HG03565 (cell line): ENCODE data around the gene ATG2A.

Source experiments
- ATAC-seq: cut with Tn5 transposase; IDR thresholded peaks from one replicate; pipeline ENCODE4 v1.9.1; 2021; ENCODE audit warnings: mild to moderate bottlenecking, moderate library complexity; ENCODE audit not compliant: unreplicated experiment

Gene ATG2A

GRCh38 chr11:64925536-64926436 lies 8.8 kb upstream of the ATG2A start:
- ATAC-seq: no peak

GRCh38 chr11:64924910-64925284 lies 7.9 kb upstream of the ATG2A start:
- ATAC-seq: no peak

GRCh38 chr11:64923944-64924909 lies 7.2 kb upstream of the ATG2A start, which contains the start of gene PPP2R5B:
Gene PPP2R5B (plus strand): TSS chr11:64924689. CDS start chr11:64925735, 1,046 bp downstream.
- peak; percentile 70 for ATAC-seq

GRCh38 chr11:64923151-64923661 lies 6.2 kb upstream of the ATG2A start:
- no peak for ATAC-seq

GRCh38 chr11:64921384-64921783 lies 4.4 kb upstream of the ATG2A start:
- ATAC-seq: no peak

- ATAC-seq: no peak
These were observed 3.1 kb upstream of the ATG2A start for GRCh38 chr11:64920124-64920523.

GRCh38 chr11:64919627-64920026 lies 2.6 kb upstream of the ATG2A start:
- no peak for ATAC-seq

GRCh38 chr11:64918017-64918416 lies 1.0 kb upstream of the ATG2A start:
- ATAC-seq: no peak

- no peak for ATAC-seq
These were observed 620 bp upstream of the ATG2A start for GRCh38 chr11:64917663-64917995.

- no peak for ATAC-seq
These were observed 802 bp downstream of the ATG2A start for GRCh38 chr11:64916040-64916774.

GRCh38 chr11:64915376-64915887 lies 1.6 kb downstream of the ATG2A start:
- ATAC-seq: no peak

- no peak for ATAC-seq
These were observed 2.9 kb downstream of the ATG2A start for GRCh38 chr11:64914123-64914522.

- no peak for ATAC-seq
These were observed 3.8 kb downstream of the ATG2A start for GRCh38 chr11:64913171-64913727.

GRCh38 chr11:64911689-64912088 lies 5.3 kb downstream of the ATG2A start:
- ATAC-seq: no peak

GRCh38 chr11:64911142-64911541 lies 5.9 kb downstream of the ATG2A start:
- ATAC-seq: no peak

- ATAC-seq: no peak
These were observed 6.4 kb downstream of the ATG2A start for GRCh38 chr11:64910451-64911093.

- no peak for ATAC-seq
These were observed 7.2 kb downstream of the ATG2A start for GRCh38 chr11:64909653-64910343.

- no peak for ATAC-seq
These were observed 8.2 kb downstream of the ATG2A start for GRCh38 chr11:64908766-64909165.

- no peak for ATAC-seq
These were observed 10.7 kb downstream of the ATG2A start for GRCh38 chr11:64906314-64906635.
